SW480 (cell line): Measurements from ENCODE around the gene ABI3.
A peak's percentile ranks its signal among the peaks of the same experiment; 100 is the strongest.
"Not testable (repeated sequence)": the region's sequence is repeated elsewhere in the genome, so short reads cannot be mapped to it uniquely, and the experiment has no call there.

Experiments used
- DNase-seq: peaks from one replicate; pipeline ENCODE4 v3.0.0-alpha.2; 2016; ENCODE audit warnings: low spot score

ABI3 gene

GRCh38 chr17:49210158-49211029 lies at the start of gene ABI3, which contains the start of gene GNGT2:
TSS of gene ABI3 (plus strand) at chr17:49210707. CDS start at chr17:49210725, 18 bp downstream.
TSS of gene GNGT2 (minus strand) at chr17:49210574. CDS start at chr17:49207422, 3,152 bp downstream.
- DNase-seq = no peak

GRCh38 chr17:49162866-49163265 lies 47.6 kb upstream of the ABI3 start:
- no peak for DNase-seq

- DNase-seq = no peak
Observed at GRCh38 chr17:49165143-49165542, 45.4 kb upstream of the ABI3 start.

GRCh38 chr17:49168706-49169105 lies 41.8 kb upstream of the ABI3 start:
- no peak for DNase-seq

- DNase-seq = no peak
Observed at GRCh38 chr17:49170216-49170615, 40.3 kb upstream of the ABI3 start.

GRCh38 chr17:49170711-49171110 lies 39.8 kb upstream of the ABI3 start:
- DNase-seq = not testable (repeated sequence)

GRCh38 chr17:49175978-49176377 lies 34.5 kb upstream of the ABI3 start:
- DNase-seq = not testable (repeated sequence)

GRCh38 chr17:49180303-49180702 lies 30.2 kb upstream of the ABI3 start:
- DNase-seq = peak; percentile 43

GRCh38 chr17:49180998-49181635 lies 29.4 kb upstream of the ABI3 start:
- no peak for DNase-seq

- DNase-seq = no peak
Observed at GRCh38 chr17:49183341-49183740, 27.2 kb upstream of the ABI3 start.

- no peak for DNase-seq
Observed at GRCh38 chr17:49183801-49184200, 26.7 kb upstream of the ABI3 start.

- DNase-seq = not testable (repeated sequence)
Observed at GRCh38 chr17:49184522-49184921, 26.0 kb upstream of the ABI3 start.

GRCh38 chr17:49185381-49185780 lies 25.1 kb upstream of the ABI3 start:
- DNase-seq = not testable (repeated sequence)

- no peak for DNase-seq
Observed at GRCh38 chr17:49187301-49187700, 23.2 kb upstream of the ABI3 start.

- DNase-seq = peak; percentile 13
Observed at GRCh38 chr17:49190932-49191331, 19.6 kb upstream of the ABI3 start.

- no peak for DNase-seq
Observed at GRCh38 chr17:49191409-49191916, 19.0 kb upstream of the ABI3 start.

- DNase-seq = peak; percentile 96
Observed at GRCh38 chr17:49191917-49192741, 18.4 kb upstream of the ABI3 start.

- DNase-seq = peak; percentile 90
Observed at GRCh38 chr17:49193513-49194296, 16.8 kb upstream of the ABI3 start.

- no peak for DNase-seq
Observed at GRCh38 chr17:49194297-49194607, 16.3 kb upstream of the ABI3 start.

GRCh38 chr17:49195751-49196150 lies 14.8 kb upstream of the ABI3 start:
- DNase-seq = no peak

- DNase-seq = no peak
Observed at GRCh38 chr17:49196520-49196919, 14.0 kb upstream of the ABI3 start.
